K562 (cell line): ENCODE results near the gene RASAL3. TPM values are rescaled to one million over a fixed set of nuclear protein-coding genes. Genes with fewer than 3 reads are reported as not detected.

Source experiments
- EGR1 ChIP-seq: fragments of 450-650 bp; conservative IDR thresholded peaks from 2 replicates; pipeline ENCODE4 v1.6.1; 2017; ENCODE audit warnings: mild to moderate bottlenecking
- polyA plus RNA-seq, 8 experiments: library from polyadenylated mRNA; depleted of rRNA in 4 of 8; stranded (reverse) in 5 of 8; unstranded in 3 of 8; fragments of >200 nt; fragmentation: Nextera tagmentation in 2 of 8; fragmentation: Illumina TruSeq in 1 of 8; extraction: Ambion mirVana in 2 of 8; extraction: Trizol in 1 of 8; gene quantifications; 2 replicates each; pipeline versions ENCODE4 v1.2.1 to v1.2.3, GENCODE V29; 2011 to 2014; ENCODE audit warnings: inconsistent platforms in 1 of 8, missing spikeins in 1 of 8
- total RNA-seq, 7 experiments: library from RNA; depleted of rRNA in 6 of 7; stranded (reverse); fragments of >200 nt in 6 of 7; fragmentation: Illumina TruSeq in 2 of 7; extraction: Trizol in 2 of 7; gene quantifications; 2 replicates each; pipeline versions ENCODE4 v1.2.1 to v1.2.3, GENCODE V29; 2011 to 2021; ENCODE audit warnings: low replicate concordance in 1 of 7
- TF ChIP-seq, protein P1 (sequence below): fragments of 450-650 bp; IDR thresholded peaks from 2 replicates; pipeline ENCODE4 v1.6.1; 2018; ENCODE audit not compliant: partially characterized antibody
- TF ChIP-seq, protein P2 (sequence below), 2 experiments: IDR thresholded peaks in 1 of 2; conservative IDR thresholded peaks in 1 of 2; 2 replicates each; pipeline ENCODE4 v1.6.1; 2016; ENCODE audit warnings: low read depth in 2 of 2, mild to moderate bottlenecking in 1 of 2, missing compliant biosample characterization in 1 of 2, missing genetic modification characterization in 1 of 2, moderate library complexity in 1 of 2

RASAL3 gene
- total and polyA plus RNA-seq, 9 of the 15 experiments (the other 6 are each of a cell fraction or from before 2014, with no cell fraction given) = 0.07 to 0.44 TPM; not detected in 7

DNA sequence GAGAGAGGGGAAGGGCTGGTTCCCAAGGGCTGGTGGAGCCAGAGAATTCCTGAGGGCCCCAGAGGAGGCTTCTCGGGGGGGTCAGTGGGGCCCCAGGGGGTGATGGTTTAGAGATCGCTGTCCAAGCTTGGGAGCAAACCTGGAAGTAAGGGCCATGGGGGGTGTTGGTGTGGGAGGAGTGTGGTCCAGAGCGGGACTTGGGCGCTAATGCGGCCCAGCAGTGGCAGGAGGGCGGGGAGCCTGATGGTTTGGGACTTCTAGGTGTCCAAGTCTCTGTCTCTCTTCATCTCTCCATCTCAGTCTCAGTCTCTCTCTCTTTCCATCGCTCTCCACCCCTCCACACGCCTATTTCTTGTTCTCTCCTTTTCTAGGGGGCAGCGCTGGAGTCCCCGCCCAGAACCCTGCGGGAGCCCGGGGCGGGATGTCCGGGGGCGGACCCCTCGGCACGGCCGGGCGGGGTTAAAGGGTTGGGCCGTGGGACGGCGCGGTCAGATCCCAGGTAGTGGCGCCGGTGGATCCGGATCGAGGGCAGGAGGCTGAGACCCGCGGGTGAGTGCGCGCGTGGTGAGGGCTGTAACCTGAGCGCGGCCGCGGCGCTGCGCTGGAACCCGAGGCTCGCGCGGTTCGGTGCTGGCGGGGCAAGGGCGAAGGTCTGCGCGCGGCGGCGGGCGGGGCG is 43.8 kb upstream of the RASAL3 start, which contains the start of gene CYP4F22 (continued):
- TF ChIP-seq, protein P1, sequence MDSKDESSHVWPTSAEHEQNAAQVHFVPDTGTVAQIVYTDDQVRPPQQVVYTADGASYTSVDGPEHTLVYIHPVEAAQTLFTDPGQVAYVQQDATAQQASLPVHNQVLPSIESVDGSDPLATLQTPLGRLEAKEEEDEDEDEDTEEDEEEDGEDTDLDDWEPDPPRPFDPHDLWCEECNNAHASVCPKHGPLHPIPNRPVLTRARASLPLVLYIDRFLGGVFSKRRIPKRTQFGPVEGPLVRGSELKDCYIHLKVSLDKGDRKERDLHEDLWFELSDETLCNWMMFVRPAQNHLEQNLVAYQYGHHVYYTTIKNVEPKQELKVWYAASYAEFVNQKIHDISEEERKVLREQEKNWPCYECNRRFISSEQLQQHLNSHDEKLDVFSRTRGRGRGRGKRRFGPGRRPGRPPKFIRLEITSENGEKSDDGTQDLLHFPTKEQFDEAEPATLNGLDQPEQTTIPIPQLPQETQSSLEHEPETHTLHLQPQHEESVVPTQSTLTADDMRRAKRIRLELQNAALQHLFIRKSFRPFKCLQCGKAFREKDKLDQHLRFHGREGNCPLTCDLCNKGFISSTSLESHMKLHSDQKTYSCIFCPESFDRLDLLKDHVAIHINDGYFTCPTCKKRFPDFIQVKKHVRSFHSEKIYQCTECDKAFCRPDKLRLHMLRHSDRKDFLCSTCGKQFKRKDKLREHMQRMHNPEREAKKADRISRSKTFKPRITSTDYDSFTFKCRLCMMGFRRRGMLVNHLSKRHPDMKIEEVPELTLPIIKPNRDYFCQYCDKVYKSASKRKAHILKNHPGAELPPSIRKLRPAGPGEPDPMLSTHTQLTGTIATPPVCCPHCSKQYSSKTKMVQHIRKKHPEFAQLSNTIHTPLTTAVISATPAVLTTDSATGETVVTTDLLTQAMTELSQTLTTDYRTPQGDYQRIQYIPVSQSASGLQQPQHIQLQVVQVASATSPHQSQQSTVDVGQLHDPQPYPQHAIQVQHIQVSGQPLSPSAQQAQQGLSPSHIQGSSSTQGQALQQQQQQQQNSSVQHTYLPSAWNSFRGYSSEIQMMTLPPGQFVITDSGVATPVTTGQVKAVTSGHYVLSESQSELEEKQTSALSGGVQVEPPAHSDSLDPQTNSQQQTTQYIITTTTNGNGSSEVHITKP = peak; percentile 80
- peak; percentile 42 for TF ChIP-seq EGR1
- TF ChIP-seq, protein P2, sequence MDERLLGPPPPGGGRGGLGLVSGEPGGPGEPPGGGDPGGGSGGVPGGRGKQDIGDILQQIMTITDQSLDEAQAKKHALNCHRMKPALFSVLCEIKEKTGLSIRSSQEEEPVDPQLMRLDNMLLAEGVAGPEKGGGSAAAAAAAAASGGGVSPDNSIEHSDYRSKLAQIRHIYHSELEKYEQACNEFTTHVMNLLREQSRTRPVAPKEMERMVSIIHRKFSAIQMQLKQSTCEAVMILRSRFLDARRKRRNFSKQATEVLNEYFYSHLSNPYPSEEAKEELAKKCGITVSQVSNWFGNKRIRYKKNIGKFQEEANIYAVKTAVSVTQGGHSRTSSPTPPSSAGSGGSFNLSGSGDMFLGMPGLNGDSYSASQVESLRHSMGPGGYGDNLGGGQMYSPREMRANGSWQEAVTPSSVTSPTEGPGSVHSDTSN (CRISPR knock-in tag; IDR thresholded peaks at IDR 0.05; ENCODE audit: low read depth) = no peak
- TF ChIP-seq, protein P2 (tag; conservative IDR thresholded peaks at IDR 0.05; ENCODE audit: low read depth) = no peak
